H1 (cell line): ENCODE results near the gene KLHL29.

ENCODE experiments used
- ASH2L ChIP-seq: fragments of 200-600, 300-600 bp; sonication (generic); IDR thresholded peaks from one replicate; pipeline ENCODE4 v1.7.1; 2017; ENCODE audit warnings: low read length
- BACH1 ChIP-seq: IDR thresholded peaks from 2 replicates; pipeline ENCODE4 v1.6.1; 2012; ENCODE audit warnings: low read length, improper control_type of control experiment
- CHD2 ChIP-seq: IDR thresholded peaks from 2 replicates; pipeline ENCODE4 v1.6.1; 2012; ENCODE audit warnings: low read length, improper control_type of control experiment
- CTCF ChIP-seq, 3 experiments: IDR thresholded peaks; 1 replicate in 2 of 3; 2 replicates in 1 of 3; pipeline versions ENCODE4 v1.5.1 to v1.6.1; 2011; ENCODE audit warnings: low read length in 3 of 3, mild to moderate bottlenecking in 3 of 3, inconsistent platforms in 2 of 3, low read depth in 1 of 3, moderate library complexity in 1 of 3; ENCODE audit not compliant: insufficient read depth in 1 of 3; ENCODE audit errors: control extremely low read depth in 1 of 3
- E2F6 ChIP-seq: IDR thresholded peaks from 2 replicates; pipeline ENCODE4 v1.6.1; 2012; ENCODE audit warnings: inconsistent platforms
- POLR2A ChIP-seq, 2 experiments: IDR thresholded peaks; 1 replicate in 1 of 2; 2 replicates in 1 of 2; pipeline ENCODE4 v1.6.1; 2011; ENCODE audit warnings: low read depth in 2 of 2, low read length in 2 of 2, mild to moderate bottlenecking in 2 of 2; ENCODE audit errors: control extremely low read depth in 1 of 2
- RNF2 ChIP-seq: fragments of 200-900, 300-1000 bp; sonication (generic); IDR thresholded peaks from 2 replicates; pipeline ENCODE4 v1.7.1; 2016; ENCODE audit warnings: borderline replicate concordance, low read depth, mild to moderate bottlenecking, antibody characterized with exemption, low read length; ENCODE audit not compliant: poor library complexity, severe bottlenecking; ENCODE audit errors: missing control alignments
- SP4 ChIP-seq: IDR thresholded peaks from 2 replicates; pipeline ENCODE4 v1.6.1; 2012; ENCODE audit warnings: low read length, inconsistent platforms
- SRF ChIP-seq: IDR thresholded peaks from 2 replicates; pipeline ENCODE4 v1.6.1; 2011; ENCODE audit warnings: mild to moderate bottlenecking, low read depth, low read length, moderate library complexity
- USF2 ChIP-seq: IDR thresholded peaks from 2 replicates; pipeline ENCODE4 v1.6.1; 2011; ENCODE audit warnings: low read length, improper control_type of control experiment

- no peak for TF ChIP-seq E2F6
- TF ChIP-seq CTCF (IDR thresholded peaks at IDR 0.05; ENCODE audit: control extremely low read depth in 1 of 3, insufficient read depth in 1 of 3, low read depth in 1 of 3, low read length in 3 of 3): no peak
- TF ChIP-seq CHD2: no peak
- TF ChIP-seq ASH2L: no peak
- no peak for TF ChIP-seq SP4
- no peak for TF ChIP-seq RNF2
- no peak for TF ChIP-seq SRF
- no peak for TF ChIP-seq USF2
- no peak for TF ChIP-seq BACH1
- no peak for TF ChIP-seq POLR2A (IDR thresholded peaks at IDR 0.05; ENCODE audit: control extremely low read depth in 1 of 2, low read depth in 2 of 2, low read length in 2 of 2)
These were observed 318.1 kb downstream of the KLHL29 start for GRCh38 chr2:23703037-23703582.
